ENCODE results near the gene PDE6B. TPM values are rescaled to one million over a fixed set of nuclear protein-coding genes. Genes with fewer than 3 reads are reported as not detected.

The PDE6B gene
- total RNA-seq, 2 experiments from 2014 or later, result 16.1 to 17.7 TPM

DNA sequence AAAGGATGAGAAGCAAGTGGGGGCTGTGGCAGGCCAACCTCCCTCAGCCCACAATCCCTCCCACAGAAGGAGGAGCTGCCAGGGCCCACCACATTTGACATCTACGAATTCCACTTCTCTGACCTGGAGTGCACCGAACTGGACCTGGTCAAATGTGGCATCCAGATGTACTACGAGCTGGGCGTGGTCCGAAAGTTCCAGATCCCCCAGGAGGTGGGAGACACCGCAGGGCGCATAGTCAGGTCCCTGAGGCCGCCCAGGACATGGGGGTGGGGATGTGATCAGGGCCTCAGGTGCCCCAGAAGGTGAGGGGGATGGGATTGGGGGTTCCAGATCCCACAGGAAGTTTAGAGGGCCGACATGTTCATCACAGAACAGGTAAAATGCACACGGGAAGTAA, 35.0 kb downstream of the PDE6B start:
- peaks cover 18% of the 10 kb centered on the region for H3K4me1 Mint-ChIP-seq (ENCODE audit: low read depth)
- H3K27me3 Mint-ChIP-seq (ENCODE audit: low read depth), result no peaks in the 10 kb centered on the region
- ChIA-PET CTCF (no interaction called here), POLR2A (no interaction called here)
- no peaks in the 10 kb centered on the region for H3K9me3 Mint-ChIP-seq (ENCODE audit: insufficient read depth)
- H3K36me3 Mint-ChIP-seq (ENCODE audit: low read depth), result peaks cover 13% of the 10 kb centered on the region
- H3K27ac Mint-ChIP-seq, result no peak overlapping the region
- no peak overlapping the region for H3K4me3 Mint-ChIP-seq
- no peak for DNase-seq
- ATAC-seq, result no peak

DNA sequence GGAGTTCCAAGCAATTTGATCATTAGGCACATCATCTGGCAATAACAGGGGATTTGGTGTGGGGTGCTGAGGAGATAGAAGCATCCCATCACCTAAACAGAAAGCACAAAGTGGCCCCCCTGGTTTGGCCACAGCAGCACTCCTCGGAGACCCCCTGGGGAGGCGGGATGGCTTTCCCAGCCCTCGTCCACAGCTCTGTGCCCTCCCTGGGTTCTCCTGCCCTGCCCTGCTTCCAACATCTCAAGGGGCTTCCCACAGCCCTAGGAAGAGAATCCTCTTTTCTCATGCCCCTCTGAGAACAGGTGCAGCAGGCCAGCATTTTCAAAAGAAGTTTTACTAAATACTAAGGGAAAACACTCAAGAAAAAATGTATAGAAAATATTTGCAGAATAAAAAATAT, 35.9 kb downstream of the PDE6B start:
- H3K9me3 Mint-ChIP-seq (ENCODE audit: insufficient read depth), result no peaks in the 10 kb centered on the region
- peaks cover 13% of the 10 kb centered on the region for H3K36me3 Mint-ChIP-seq (ENCODE audit: low read depth)
- ChIA-PET POLR2A (no interaction called here), CTCF (no interaction called here)
- no peak for DNase-seq
- H3K27ac Mint-ChIP-seq, result no peak overlapping the region
- peaks cover 22% of the 10 kb centered on the region for H3K4me1 Mint-ChIP-seq (ENCODE audit: low read depth)
- no peak overlapping the region for H3K4me3 Mint-ChIP-seq
- ATAC-seq, result no peak
- H3K27me3 Mint-ChIP-seq (ENCODE audit: low read depth), result no peaks in the 10 kb centered on the region

DNA sequence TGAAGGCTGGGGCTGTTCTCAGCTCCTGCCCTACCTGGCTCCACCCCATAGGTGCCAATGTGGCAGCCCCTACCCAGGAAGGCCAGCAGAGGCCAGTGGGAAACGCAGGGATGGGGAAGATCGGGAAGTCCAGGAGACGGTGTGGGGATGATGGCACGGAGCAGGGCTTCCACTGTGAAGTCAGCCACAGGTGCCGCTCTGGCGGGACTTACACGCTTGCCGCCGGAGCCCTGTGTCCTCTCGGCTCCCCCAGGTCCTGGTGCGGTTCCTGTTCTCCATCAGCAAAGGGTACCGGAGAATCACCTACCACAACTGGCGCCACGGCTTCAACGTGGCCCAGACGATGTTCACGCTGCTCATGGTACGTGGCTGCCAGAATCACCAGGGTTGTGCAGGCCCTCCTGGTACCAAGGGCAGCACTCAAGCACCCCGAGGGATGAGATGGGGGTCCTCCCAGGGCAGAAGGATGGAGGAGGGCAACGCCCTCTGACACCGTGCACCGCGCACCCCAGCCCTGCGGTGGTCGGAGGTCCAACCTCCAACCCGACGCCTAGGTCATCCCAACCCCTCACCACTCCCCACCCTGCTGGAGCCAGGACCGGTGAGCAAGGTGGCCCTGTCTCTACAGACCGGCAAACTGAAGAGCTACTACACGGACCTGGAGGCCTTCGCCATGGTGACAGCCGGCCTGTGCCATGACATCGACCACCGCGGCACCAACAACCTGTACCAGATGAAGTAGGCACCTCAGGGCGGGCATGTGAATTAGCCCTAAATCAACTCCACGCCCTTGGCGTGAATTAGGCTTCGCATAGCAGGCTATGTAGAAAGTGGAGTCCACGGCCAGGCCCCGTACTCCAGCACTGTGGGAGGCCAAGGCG, 36.7 kb downstream of the PDE6B start:
- Mint-ChIP-seq H3K4me1 (ENCODE audit: low read depth) (peaks cover 22% of the 10 kb centered on the region), H3K27me3 (ENCODE audit: low read depth) (no peaks in the 10 kb centered on the region), H3K9me3 (ENCODE audit: insufficient read depth) (no peaks in the 10 kb centered on the region), H3K36me3 (ENCODE audit: low read depth) (peaks cover 13% of the 10 kb centered on the region), H3K4me3 (peak overlapping the region; percentile 77), H3K27ac (no peak overlapping the region)
- ATAC-seq, result no peak
- DNase-seq, result no peak
- CTCF ChIA-PET, result no interaction called here
- POLR2A ChIA-PET, result interaction anchor here (0.7 kb wide), 1 partner anchor 12 kb away, joined by 3 read pairs; the partner anchor contains the start of genes ATP5ME and MYL5

DNA sequence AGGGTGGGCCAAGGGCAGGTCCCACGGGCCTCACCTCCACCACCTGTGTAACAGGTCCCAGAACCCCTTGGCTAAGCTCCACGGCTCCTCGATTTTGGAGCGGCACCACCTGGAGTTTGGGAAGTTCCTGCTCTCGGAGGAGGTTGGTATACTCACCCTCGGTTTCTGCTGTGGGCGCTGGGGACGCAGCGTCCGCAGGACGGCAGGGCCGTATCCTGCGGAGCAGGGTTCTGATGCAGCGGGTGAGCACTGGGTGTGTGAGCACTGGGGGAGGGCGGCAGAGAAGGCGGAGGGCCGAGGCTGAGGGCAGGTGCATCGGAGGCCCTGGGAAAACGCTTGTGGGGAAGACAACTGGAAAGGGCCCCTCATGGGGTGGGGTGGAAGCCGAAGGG, 37.7 kb downstream of the PDE6B start:
- ChIA-PET CTCF (no interaction called here), POLR2A (interaction anchor here (0.7 to 2.4 kb wide), 2 partner anchors 10 to 11 kb away, joined by 3 to 8 read pairs; partner anchors contain the start of genes ATP5ME and MYL5)
- Mint-ChIP-seq H3K4me1 (ENCODE audit: low read depth) (peaks cover 22% of the 10 kb centered on the region), H3K36me3 (ENCODE audit: low read depth) (peaks cover 13% of the 10 kb centered on the region), H3K27me3 (ENCODE audit: low read depth) (no peaks in the 10 kb centered on the region), H3K9me3 (ENCODE audit: insufficient read depth) (no peaks in the 10 kb centered on the region), H3K27ac (peak overlapping the region; percentile 85), H3K4me3 (peak overlapping the region; percentile 77)
- ATAC-seq, result no peak
- no peak for DNase-seq

DNA sequence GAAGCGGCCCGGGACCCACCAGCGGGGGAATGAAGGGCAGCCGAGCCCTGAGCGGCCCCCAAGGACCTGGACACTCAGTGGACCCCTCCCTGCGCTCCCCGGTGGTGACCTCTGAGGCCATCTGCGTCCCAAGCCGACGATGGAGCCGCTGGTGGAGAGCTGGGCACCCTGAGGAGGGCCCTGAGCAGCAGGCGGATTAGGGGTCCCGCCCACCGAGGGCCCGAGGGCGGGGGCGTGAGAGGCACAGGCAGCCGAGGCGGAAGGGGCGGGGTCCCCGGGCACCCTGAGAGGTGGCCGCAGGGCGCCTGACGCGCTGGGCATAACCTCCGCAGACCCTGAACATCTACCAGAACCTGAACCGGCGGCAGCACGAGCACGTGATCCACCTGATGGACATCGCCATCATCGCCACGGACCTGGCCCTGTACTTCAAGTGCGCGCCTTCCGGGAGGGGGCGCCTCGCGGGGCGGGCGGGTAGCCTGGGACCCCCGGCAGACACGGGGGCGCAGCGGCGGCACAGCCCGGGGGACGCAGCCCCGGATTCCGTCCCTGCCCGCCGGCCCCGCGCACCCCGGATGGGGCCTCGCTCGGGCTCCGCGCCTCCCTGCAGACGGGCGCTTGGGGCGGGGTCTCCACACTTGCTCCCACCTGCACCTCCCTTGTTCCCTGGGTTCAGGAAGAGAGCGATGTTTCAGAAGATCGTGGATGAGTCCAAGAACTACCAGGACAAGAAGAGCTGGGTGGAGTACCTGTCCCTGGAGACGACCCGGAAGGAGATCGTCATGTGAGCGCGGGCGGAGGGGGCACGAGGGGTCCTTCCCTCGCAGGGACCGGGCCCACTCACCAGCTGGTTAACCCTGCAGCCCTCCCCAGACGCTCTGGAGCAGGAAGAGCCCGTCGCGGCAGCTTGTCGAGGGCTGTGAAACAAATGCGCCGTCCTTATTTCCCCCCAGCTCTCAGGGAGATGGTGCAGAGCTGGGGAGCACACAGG, 38.4 kb downstream of the PDE6B start:
- Mint-ChIP-seq H3K36me3 (ENCODE audit: low read depth) (peaks cover 13% of the 10 kb centered on the region), H3K4me3 (peak overlapping the region; percentile 81), H3K9me3 (ENCODE audit: insufficient read depth) (no peaks in the 10 kb centered on the region), H3K27me3 (ENCODE audit: low read depth) (no peaks in the 10 kb centered on the region), H3K4me1 (ENCODE audit: low read depth) (peaks cover 22% of the 10 kb centered on the region), H3K27ac (peak overlapping the region; percentile 89)
- ChIA-PET POLR2A (interaction anchor here (0.6 to 2.9 kb wide), 7 partner anchors 9 to 269 kb away, joined by 3 to 17 read pairs (median 4); partner anchors contain the start of genes ATP5ME, GAK, MYL5 and TMEM175), CTCF (interaction anchor here (1.2 kb wide), 1 partner anchor 9 kb away, joined by 6 read pairs; no protein-coding TSS in a partner anchor)
- ATAC-seq (peak; percentile 80), DNase-seq (peak; percentile 85)

DNA sequence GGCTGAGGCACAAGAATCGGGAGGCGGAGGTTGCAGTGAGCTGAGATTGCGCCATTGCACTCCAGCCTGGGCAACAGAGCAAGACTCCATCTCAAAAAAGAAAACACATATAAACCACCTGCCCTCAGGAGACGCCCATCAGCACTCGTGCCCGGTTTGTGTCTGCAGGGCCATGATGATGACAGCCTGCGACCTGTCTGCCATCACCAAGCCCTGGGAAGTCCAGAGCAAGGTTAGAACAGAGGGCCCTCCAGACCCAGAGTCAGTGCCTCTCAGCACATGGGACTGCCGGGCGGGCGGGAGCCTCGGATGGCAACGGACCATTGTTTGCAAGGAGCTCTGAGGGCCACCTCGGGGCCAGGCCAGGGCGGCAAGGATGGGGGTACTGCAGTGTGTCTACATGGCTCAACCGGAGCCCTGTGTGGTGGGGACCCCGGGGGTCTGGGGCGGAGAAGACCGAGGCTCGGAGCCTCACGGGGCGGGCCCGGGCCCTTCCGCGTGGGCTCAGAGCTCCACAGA, 39.4 kb downstream of the PDE6B start:
- Mint-ChIP-seq H3K36me3 (ENCODE audit: low read depth) (peaks cover 12% of the 10 kb centered on the region), H3K27ac (peak overlapping the region; percentile 89), H3K27me3 (ENCODE audit: low read depth) (no peaks in the 10 kb centered on the region), H3K4me1 (ENCODE audit: low read depth) (peaks cover 22% of the 10 kb centered on the region), H3K4me3 (peak overlapping the region; percentile 81), H3K9me3 (ENCODE audit: insufficient read depth) (no peaks in the 10 kb centered on the region)
- ChIA-PET POLR2A (interaction anchor here (0.9 to 2.9 kb wide), 6 partner anchors 8 to 268 kb away, joined by 3 to 17 read pairs (median 4); partner anchors contain the start of genes ATP5ME, GAK, MYL5 and TMEM175), CTCF (interaction anchor here (1.2 kb wide), 2 partner anchors 8 to 9 kb away, joined by 3 to 6 read pairs; partner anchors contain the start of genes ATP5ME and MYL5)
- no peak for ATAC-seq
- DNase-seq, result no peak

DNA sequence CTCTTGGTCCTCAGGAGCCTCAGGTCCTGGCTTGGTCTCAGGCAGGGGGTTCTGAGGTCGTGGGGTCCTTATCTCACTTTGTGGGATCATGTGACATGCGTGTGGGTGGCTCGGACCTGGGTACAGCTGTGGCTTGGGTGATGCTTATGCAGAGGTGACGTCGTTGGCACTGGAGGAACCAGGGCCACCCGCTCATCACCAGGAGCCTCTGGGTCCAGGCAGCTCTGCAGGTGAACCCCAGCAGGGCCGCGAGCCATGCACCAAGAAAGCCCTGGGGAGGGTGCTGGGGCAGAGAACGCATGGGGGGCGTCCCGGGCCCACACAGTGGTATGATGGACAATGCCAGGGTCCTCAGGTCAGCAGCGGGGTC, 40.0 kb downstream of the PDE6B start:
- CTCF ChIA-PET, result interaction anchor here (1.2 kb wide), 1 partner anchor 9 kb away, joined by 3 read pairs; the partner anchor contains the start of genes ATP5ME and MYL5
- no peaks in the 10 kb centered on the region for H3K9me3 Mint-ChIP-seq (ENCODE audit: insufficient read depth)
- no peak for ATAC-seq
- peaks cover 8% of the 10 kb centered on the region for H3K36me3 Mint-ChIP-seq (ENCODE audit: low read depth)
- no peak for DNase-seq
- H3K4me3 Mint-ChIP-seq, result peak overlapping the region; percentile 81
- POLR2A ChIA-PET, result interaction anchor here (2.4 to 2.9 kb wide), 2 partner anchors 7 to 9 kb away, joined by 8 to 17 read pairs; partner anchors contain the start of genes ATP5ME and MYL5
- peaks cover 22% of the 10 kb centered on the region for H3K4me1 Mint-ChIP-seq (ENCODE audit: low read depth)
- H3K27ac Mint-ChIP-seq, result no peak overlapping the region
- no peaks in the 10 kb centered on the region for H3K27me3 Mint-ChIP-seq (ENCODE audit: low read depth)

DNA sequence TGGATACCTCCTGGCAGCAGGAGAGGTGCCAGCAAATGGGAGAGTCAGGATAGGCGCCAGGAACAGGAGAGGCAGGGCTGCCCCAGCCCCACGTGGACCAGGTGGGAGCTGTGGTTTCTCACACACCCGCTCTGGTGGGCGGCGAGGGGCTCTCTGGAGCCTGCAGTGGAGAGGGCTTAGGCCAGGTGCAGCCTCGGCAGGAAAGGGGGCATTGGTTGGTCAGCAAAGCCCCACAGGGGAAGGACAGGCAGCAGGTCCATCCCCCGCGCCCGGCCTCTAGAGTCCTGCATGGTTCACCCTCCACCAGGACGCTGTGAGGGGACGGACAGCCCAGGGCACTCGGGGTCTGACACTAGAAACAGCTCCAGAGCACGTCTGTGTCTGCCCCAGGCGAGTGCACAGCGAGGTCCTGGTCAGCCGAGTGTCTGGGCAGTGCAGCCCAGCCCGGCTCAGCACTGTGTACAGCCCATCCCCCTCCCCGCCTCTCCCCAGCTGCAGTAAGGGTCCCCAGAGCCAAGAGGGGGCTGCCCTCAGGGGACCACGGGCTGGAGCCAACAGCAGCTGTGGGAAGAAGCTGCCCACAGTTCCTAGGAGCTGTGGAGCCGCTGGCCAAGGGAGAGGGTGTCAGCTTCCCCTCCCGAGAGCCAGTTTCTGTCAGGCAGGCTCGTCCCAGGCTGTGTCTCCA, 40.5 kb downstream of the PDE6B start:
- ChIA-PET POLR2A (interaction anchor here (2.9 kb wide), 1 partner anchor 8 kb away, joined by 17 read pairs; the partner anchor contains the start of genes ATP5ME and MYL5), CTCF (interaction anchor here (1.2 kb wide), 1 partner anchor 8 kb away, joined by 3 read pairs; the partner anchor contains the start of genes ATP5ME and MYL5)
- Mint-ChIP-seq H3K36me3 (ENCODE audit: low read depth) (peaks cover 9% of the 10 kb centered on the region), H3K27ac (no peak overlapping the region), H3K4me3 (no peak overlapping the region), H3K27me3 (ENCODE audit: low read depth) (no peaks in the 10 kb centered on the region), H3K9me3 (ENCODE audit: insufficient read depth) (no peaks in the 10 kb centered on the region), H3K4me1 (ENCODE audit: low read depth) (peaks cover 22% of the 10 kb centered on the region)
- ATAC-seq (no peak), DNase-seq (no peak)

DNA sequence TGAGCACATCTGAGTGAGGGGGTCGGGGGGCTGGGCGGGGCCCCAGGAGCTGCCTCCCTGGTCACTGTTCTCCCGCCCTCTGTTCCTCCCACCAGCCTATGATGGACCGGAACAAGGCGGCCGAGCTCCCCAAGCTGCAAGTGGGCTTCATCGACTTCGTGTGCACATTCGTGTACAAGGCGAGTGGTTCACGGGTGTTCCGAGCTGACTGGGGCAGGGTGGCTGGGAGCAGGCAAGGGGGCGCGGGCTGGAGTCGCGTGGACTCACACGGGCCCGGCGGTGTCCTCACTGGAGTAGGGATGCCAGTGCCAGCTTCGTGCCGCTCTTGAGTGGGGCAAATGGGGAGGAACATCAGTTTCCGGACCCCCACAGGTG, 41.0 kb downstream of the PDE6B start:
- Mint-ChIP-seq H3K4me1 (ENCODE audit: low read depth) (peaks cover 22% of the 10 kb centered on the region), H3K9me3 (ENCODE audit: insufficient read depth) (no peaks in the 10 kb centered on the region), H3K36me3 (ENCODE audit: low read depth) (peaks cover 13% of the 10 kb centered on the region), H3K4me3 (no peak overlapping the region), H3K27ac (no peak overlapping the region), H3K27me3 (ENCODE audit: low read depth) (no peaks in the 10 kb centered on the region)
- CTCF ChIA-PET, result no interaction called here
- DNase-seq (no peak), ATAC-seq (no peak)
- POLR2A ChIA-PET, result interaction anchor here (2.9 kb wide), 1 partner anchor 8 kb away, joined by 17 read pairs; the partner anchor contains the start of genes ATP5ME and MYL5

DNA sequence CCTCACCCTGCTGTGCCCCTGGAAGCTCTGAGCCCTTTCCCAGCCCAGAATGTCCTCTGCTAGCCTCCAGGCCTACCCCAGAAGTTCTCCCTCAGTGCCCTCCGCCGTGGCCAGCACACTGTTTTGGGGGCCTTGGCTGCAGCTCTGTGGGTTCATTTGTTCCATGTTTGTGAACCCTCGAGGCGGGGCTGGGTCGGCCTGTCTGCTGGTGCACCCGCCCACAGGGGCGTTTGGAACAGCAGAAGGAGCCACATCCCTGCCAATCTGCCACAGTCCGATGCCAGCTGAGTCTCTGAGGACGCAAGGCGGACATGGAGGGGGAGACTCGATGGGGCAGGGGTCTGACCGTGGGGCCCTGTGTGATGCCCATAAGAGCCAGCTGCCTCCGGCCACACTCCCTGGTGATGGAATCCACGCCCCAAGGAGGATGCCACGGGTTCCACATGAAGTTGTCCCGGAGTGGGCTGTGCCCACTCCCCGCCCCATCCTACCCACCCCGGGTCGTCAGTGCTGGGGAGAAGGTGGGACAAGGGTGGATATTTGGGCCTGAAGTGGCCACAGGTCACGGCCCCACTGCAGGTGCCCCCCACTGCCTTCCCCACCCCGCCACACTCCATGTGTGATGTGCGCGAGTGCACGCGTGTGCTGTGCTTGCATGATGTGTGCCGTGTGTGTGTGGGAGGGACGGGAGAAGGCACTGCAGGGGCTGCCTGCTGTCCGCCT, 41.6 kb downstream of the PDE6B start:
- POLR2A ChIA-PET, result interaction anchor here (0.5 kb wide), 1 partner anchor 523 kb away, joined by 3 read pairs; no protein-coding TSS in a partner anchor
- Mint-ChIP-seq H3K9me3 (ENCODE audit: insufficient read depth) (no peaks in the 10 kb centered on the region), H3K4me1 (ENCODE audit: low read depth) (peaks cover 22% of the 10 kb centered on the region), H3K4me3 (no peak overlapping the region), H3K27me3 (ENCODE audit: low read depth) (no peaks in the 10 kb centered on the region), H3K27ac (no peak overlapping the region), H3K36me3 (ENCODE audit: low read depth) (peaks cover 18% of the 10 kb centered on the region)
- CTCF ChIA-PET, result no interaction called here
- DNase-seq (no peak), ATAC-seq (no peak)

Measured in activated CD8-positive, alpha-beta T cell treated with anti-CD3 and anti-CD28 coated beads, Interleukin-2, amount 10 ng/mL, durations not matched to agents 7 days and 5 days (primary cell).